ENCODE measurements around the gene RAB32.

- no peak for TF ChIP-seq POLR2A (IDR thresholded peaks at IDR 0.05)
- TF ChIP-seq CTCF (IDR thresholded peaks at IDR 0.05): no peak
Observed at GRCh38 chr6:146548898-146549374, 5.3 kb downstream of the RAB32 start.
